PFSK-1 (cell line): ENCODE measurements around the gene OR51V1.

ENCODE experiments used
- FOXP2 ChIP-seq: optimal IDR thresholded peaks from 2 replicates; pipeline ENCODE3; 2011; ENCODE audit warnings: borderline replicate concordance, control low read depth, inconsistent platforms; ENCODE audit not compliant: insufficient read depth; ENCODE audit errors: extremely low read length, extremely low read depth
- POLR2AphosphoS5 ChIP-seq: IDR thresholded peaks from 2 replicates; pipeline ENCODE4 v1.6.1; 2012; ENCODE audit warnings: low read depth, mild to moderate bottlenecking, control low read depth, low read length, moderate library complexity
- SIN3A ChIP-seq: IDR thresholded peaks from 2 replicates; pipeline ENCODE4 v1.6.1; 2012; ENCODE audit warnings: mild to moderate bottlenecking, low read length, moderate library complexity, borderline replicate concordance; ENCODE audit not compliant: insufficient read depth
- TAF1 ChIP-seq: IDR thresholded peaks from 2 replicates; pipeline ENCODE4 v1.6.1; 2012; ENCODE audit warnings: low read length, control low read depth, borderline replicate concordance; ENCODE audit not compliant: insufficient read depth
- TF ChIP-seq, protein P1 (sequence below), 2 experiments: IDR thresholded peaks; 2 replicates each; pipeline versions ENCODE4 v1.6.1 to v1.8.0; 2011 to 2012; ENCODE audit warnings: low read depth in 2 of 2, low read length in 2 of 2, control low read depth in 1 of 2, inconsistent platforms in 1 of 2, mild to moderate bottlenecking in 1 of 2, moderate library complexity in 1 of 2; ENCODE audit not compliant: insufficient read depth in 1 of 2

The OR51V1 gene

DNA sequence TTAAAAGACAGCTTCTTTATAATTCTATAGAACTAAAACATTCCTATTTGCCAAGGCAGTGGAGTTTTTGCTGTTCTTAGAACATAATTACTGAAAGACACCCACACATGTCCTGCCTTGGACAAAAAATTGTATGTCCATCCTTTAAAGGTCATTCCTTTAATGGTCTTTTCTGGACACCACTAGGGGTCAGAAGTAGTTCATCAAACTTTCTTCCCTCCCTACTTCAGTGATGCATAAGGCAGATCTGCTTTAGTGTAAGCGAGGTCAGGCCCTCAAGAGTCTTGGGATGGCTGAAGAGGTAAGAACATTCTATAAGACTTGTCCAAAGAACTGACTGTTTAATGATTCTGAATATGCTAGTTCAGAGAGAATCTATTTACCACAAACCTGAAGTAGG lies 4.3 kb upstream of the OR51V1 start:
- TF ChIP-seq POLR2AphosphoS5 (no peak), FOXP2 (no peak), TAF1 (no peak), SIN3A (no peak)
- TF ChIP-seq, protein P1, sequence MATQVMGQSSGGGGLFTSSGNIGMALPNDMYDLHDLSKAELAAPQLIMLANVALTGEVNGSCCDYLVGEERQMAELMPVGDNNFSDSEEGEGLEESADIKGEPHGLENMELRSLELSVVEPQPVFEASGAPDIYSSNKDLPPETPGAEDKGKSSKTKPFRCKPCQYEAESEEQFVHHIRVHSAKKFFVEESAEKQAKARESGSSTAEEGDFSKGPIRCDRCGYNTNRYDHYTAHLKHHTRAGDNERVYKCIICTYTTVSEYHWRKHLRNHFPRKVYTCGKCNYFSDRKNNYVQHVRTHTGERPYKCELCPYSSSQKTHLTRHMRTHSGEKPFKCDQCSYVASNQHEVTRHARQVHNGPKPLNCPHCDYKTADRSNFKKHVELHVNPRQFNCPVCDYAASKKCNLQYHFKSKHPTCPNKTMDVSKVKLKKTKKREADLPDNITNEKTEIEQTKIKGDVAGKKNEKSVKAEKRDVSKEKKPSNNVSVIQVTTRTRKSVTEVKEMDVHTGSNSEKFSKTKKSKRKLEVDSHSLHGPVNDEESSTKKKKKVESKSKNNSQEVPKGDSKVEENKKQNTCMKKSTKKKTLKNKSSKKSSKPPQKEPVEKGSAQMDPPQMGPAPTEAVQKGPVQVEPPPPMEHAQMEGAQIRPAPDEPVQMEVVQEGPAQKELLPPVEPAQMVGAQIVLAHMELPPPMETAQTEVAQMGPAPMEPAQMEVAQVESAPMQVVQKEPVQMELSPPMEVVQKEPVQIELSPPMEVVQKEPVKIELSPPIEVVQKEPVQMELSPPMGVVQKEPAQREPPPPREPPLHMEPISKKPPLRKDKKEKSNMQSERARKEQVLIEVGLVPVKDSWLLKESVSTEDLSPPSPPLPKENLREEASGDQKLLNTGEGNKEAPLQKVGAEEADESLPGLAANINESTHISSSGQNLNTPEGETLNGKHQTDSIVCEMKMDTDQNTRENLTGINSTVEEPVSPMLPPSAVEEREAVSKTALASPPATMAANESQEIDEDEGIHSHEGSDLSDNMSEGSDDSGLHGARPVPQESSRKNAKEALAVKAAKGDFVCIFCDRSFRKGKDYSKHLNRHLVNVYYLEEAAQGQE (IDR thresholded peaks at IDR 0.05; ENCODE audit: insufficient read depth in 1 of 2, low read depth in 2 of 2, low read length in 2 of 2), result no peak

DNA sequence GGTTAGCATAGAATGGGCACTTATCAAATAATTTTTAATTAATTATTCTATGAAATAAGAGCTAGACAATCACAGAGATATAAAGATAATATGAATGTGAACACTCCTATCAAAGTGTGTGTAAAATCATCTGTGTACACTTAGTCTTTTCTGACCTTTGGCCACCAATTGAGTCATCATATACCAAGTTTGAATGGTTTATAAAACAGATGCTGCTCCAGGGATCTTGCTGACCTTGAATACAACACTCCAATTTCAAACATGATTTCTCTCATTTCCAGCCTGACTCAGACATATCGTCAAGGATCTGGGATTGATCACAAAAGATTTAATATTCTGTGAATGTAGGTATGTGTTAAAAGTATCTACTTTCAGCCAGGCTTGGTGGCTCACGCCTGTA lies 2.9 kb upstream of the OR51V1 start:
- TF ChIP-seq FOXP2, result no peak
- no peak for TF ChIP-seq POLR2AphosphoS5
- TF ChIP-seq TAF1, result no peak
- TF ChIP-seq, protein P1 (IDR thresholded peaks at IDR 0.05; ENCODE audit: insufficient read depth in 1 of 2, low read depth in 2 of 2, low read length in 2 of 2), result no peak
- no peak for TF ChIP-seq SIN3A

DNA sequence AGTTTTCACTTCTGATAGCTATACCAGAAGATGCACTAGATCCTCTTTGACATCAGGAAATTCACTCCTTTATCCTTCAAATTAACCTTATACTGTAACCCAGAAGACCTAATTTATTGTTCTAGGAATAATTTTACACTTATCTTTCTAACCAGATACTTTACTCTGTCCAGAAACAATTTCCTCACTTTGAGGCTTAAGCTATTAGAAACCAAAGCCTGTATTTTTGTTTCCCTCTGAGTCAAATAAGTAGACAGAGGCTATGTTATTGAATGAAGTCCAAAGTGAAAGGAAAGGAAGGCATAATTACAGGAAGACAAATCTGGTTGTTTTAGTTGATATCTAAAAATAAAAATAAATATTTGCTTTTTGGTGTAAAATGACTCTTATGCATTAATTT lies 2.2 kb downstream of the OR51V1 start:
- TF ChIP-seq FOXP2 (no peak), TAF1 (no peak), SIN3A (no peak), POLR2AphosphoS5 (no peak)
- TF ChIP-seq, protein P1 (IDR thresholded peaks at IDR 0.05; ENCODE audit: insufficient read depth in 1 of 2, low read depth in 2 of 2, low read length in 2 of 2), result no peak

DNA sequence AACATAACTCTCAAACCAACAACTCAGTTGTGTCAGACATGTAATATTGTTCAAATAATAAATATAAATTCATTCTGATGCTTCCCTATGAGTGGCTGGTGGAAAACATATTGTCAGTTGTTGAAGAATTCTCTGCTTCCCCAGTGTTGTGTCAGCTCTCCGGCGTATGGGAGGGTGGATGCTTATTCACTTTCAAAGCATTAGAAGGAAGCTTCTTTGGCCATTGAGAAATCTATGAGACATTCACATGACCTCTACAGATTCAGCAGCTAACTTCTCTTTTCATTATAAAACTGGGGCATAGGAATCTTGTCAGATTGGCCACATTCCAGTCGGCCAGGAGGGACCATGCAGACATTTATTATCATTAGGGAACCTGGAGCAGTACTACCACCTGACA lies 2.9 kb downstream of the OR51V1 start:
- TF ChIP-seq, protein P1 (IDR thresholded peaks at IDR 0.05; ENCODE audit: insufficient read depth in 1 of 2, low read depth in 2 of 2, low read length in 2 of 2), result no peak
- TF ChIP-seq TAF1 (no peak), FOXP2 (no peak), POLR2AphosphoS5 (no peak), SIN3A (no peak)

DNA sequence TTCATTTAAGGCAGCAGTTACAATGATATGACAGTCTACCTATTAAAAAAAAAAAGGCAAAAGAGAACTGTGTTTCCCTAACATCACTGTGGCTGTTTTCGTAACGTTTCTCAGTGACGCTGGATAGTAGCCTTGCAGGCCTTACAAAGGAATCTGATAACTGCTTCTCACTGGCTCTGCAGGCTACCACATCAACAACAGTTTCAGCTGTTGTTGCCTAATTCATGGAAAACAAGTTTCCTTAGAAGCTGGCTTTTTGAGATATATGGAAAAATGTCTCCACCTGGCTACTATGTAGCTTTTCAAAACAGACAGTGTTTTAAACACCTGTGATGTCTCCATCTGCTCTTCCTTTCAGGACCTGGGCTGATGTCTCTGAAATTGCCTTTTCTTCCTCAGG lies 3.8 kb downstream of the OR51V1 start:
- TF ChIP-seq SIN3A (no peak), FOXP2 (no peak), POLR2AphosphoS5 (no peak), TAF1 (no peak)
- TF ChIP-seq, protein P1 (IDR thresholded peaks at IDR 0.05; ENCODE audit: insufficient read depth in 1 of 2, low read depth in 2 of 2, low read length in 2 of 2), result no peak
